BE2C (cell line): ENCODE measurements around the gene TJP2.

Source experiments
- DNase-seq: peaks from one replicate; pipeline ENCODE4 v3.0.0-alpha.2; 2020
- H3K27me3 ChIP-seq: fragments of 250-450 bp; sonication (Bioruptor Pico); 2 replicates; pipeline ENCODE4 v1.5.1; 2020; ENCODE audit warnings: mild to moderate bottlenecking
- H3K36me3 ChIP-seq: fragments of 250-450 bp; sonication (Bioruptor Pico); 2 replicates; pipeline ENCODE4 v1.5.1; 2020; ENCODE audit warnings: mild to moderate bottlenecking
- H3K4me1 ChIP-seq: fragments of 250-450 bp; sonication (Bioruptor Pico); 2 replicates; pipeline ENCODE4 v1.5.1; 2020
- H3K4me3 ChIP-seq: 2 replicates; pipeline ENCODE4 v1.5.1; 2011; ENCODE audit warnings: low read depth, low read length
- H3K9me3 ChIP-seq: fragments of 250-450 bp; sonication (Bioruptor Pico); 2 replicates; pipeline ENCODE4 v1.5.1; 2020
- TF ChIP-seq, protein P1 (sequence below): IDR thresholded peaks from 2 replicates; pipeline ENCODE4 v1.5.1; 2012; ENCODE audit warnings: mild to moderate bottlenecking, low read depth, low read length

Gene TJP2

GRCh38 chr9:69204849-69205248, 30.8 kb downstream of the TJP2 start:
- Histone ChIP-seq H3K4me1 (no peaks in the 10 kb centered on the region; the same call in 1 of the 2 replicates), H3K9me3 (no peaks in the 10 kb centered on the region), H3K36me3 (no peaks in the 10 kb centered on the region), H3K4me3 (no peak overlapping the region), H3K27me3 (no peaks in the 10 kb centered on the region)
- TF ChIP-seq, protein P1, sequence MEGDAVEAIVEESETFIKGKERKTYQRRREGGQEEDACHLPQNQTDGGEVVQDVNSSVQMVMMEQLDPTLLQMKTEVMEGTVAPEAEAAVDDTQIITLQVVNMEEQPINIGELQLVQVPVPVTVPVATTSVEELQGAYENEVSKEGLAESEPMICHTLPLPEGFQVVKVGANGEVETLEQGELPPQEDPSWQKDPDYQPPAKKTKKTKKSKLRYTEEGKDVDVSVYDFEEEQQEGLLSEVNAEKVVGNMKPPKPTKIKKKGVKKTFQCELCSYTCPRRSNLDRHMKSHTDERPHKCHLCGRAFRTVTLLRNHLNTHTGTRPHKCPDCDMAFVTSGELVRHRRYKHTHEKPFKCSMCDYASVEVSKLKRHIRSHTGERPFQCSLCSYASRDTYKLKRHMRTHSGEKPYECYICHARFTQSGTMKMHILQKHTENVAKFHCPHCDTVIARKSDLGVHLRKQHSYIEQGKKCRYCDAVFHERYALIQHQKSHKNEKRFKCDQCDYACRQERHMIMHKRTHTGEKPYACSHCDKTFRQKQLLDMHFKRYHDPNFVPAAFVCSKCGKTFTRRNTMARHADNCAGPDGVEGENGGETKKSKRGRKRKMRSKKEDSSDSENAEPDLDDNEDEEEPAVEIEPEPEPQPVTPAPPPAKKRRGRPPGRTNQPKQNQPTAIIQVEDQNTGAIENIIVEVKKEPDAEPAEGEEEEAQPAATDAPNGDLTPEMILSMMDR = no peak
- no peak for DNase-seq

- H3K9me3 ChIP-seq = no peaks in the 10 kb centered on the region
- no peak for DNase-seq
- no peak overlapping the region for H3K4me3 ChIP-seq
- TF ChIP-seq, protein P1 = no peak
- no peaks in the 10 kb centered on the region; the same call in 1 of the 2 replicates for H3K4me1 ChIP-seq
- H3K27me3 ChIP-seq = no peaks in the 10 kb centered on the region
- no peaks in the 10 kb centered on the region for H3K36me3 ChIP-seq
Observed at GRCh38 chr9:69206047-69206446, 32.0 kb downstream of the TJP2 start.

GRCh38 chr9:69207503-69207902, 33.4 kb downstream of the TJP2 start:
- DNase-seq = no peak
- TF ChIP-seq, protein P1 = peak; percentile 7; the same call in 1 of the 2 replicates
- H3K27me3 ChIP-seq = no peaks in the 10 kb centered on the region

GRCh38 chr9:69211424-69212036, 37.5 kb downstream of the TJP2 start:
- TF ChIP-seq, protein P1 = no peak
- H3K36me3 ChIP-seq = no peaks in the 10 kb centered on the region
- H3K4me1 ChIP-seq = no peaks in the 10 kb centered on the region; the same call in 1 of the 2 replicates
- no peak overlapping the region for H3K4me3 ChIP-seq
- no peaks in the 10 kb centered on the region for H3K9me3 ChIP-seq
- no peaks in the 10 kb centered on the region for H3K27me3 ChIP-seq
- DNase-seq = no peak

More at GRCh38 chr9:69207503-69207902, 33.4 kb downstream of the TJP2 start:
- Histone ChIP-seq H3K4me3 (no peak overlapping the region), H3K9me3 (no peaks in the 10 kb centered on the region), H3K4me1 (no peaks in the 10 kb centered on the region; the same call in 1 of the 2 replicates), H3K36me3 (no peaks in the 10 kb centered on the region)

DNA sequence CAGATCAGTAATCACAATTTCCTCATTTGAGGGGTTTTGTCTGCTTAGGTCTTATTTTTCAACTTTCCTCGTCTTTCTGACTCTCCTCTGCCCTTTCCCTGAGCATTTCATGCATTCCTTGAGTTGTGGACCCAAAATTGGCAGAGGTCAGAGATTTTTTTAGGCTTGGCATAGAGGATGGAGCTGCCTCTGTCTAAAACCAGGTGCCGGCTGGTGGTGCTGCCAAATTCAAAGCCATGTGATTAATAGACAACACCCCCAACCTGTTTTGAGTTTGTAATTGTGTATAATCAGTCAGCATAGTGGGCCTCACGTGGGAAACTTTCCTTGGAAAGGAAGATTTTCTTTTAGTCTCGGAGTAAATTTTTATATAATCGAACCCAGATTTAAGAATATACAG, 39.6 kb downstream of the TJP2 start:
- Histone ChIP-seq H3K4me3 (no peak overlapping the region), H3K36me3 (no peaks in the 10 kb centered on the region; the same call in 1 of the 2 replicates), H3K9me3 (no peaks in the 10 kb centered on the region), H3K27me3 (no peaks in the 10 kb centered on the region), H3K4me1 (no peaks in the 10 kb centered on the region)
- no peak for DNase-seq
- TF ChIP-seq, protein P1 = no peak

- no peaks in the 10 kb centered on the region for H3K4me1 ChIP-seq
- TF ChIP-seq, protein P1 = no peak
- no peak overlapping the region for H3K4me3 ChIP-seq
- DNase-seq = no peak
- H3K36me3 ChIP-seq = no peaks in the 10 kb centered on the region; the same call in 1 of the 2 replicates
- no peaks in the 10 kb centered on the region for H3K9me3 ChIP-seq
- H3K27me3 ChIP-seq = no peaks in the 10 kb centered on the region
Observed at GRCh38 chr9:69214939-69215338, 40.9 kb downstream of the TJP2 start.
